ENCODE results near the gene BMP7. TPM values are rescaled to one million over a fixed set of nuclear protein-coding genes. Genes with fewer than 3 reads are reported as not detected.

BMP7 gene
- total and polyA plus RNA-seq, 2 of the 8 experiments (the other 6 are each of a cell fraction or from before 2014, with no cell fraction given): 9.2 to 14.7 TPM

Small RNA genes lying within 50 kb of the gene (small RNA-seq; reads per million reads assigned to genes)
- not detected for gene RF00019 (ENCODE audit: insufficient read depth)

Other genes starting within 250 kb of the BMP7 start
- gene SPO11, start 63.2 kb upstream of the BMP7 start, total RNA-seq (2021; fragmentation: NEBNext Ultra II Directional; extraction: Animal tissue kit (Norgen Biotek cat#: 25700)): not detected in 2 replicates
- gene SPO11, start 63.2 kb upstream of the BMP7 start, polyA plus RNA-seq (2011; rRNA removed): not detected in 2 replicates
- gene RAE1, start 84.6 kb upstream of the BMP7 start, total RNA-seq (2021; fragmentation: NEBNext Ultra II Directional; extraction: Animal tissue kit (Norgen Biotek cat#: 25700)): 33.0 and 35.9 TPM in 2 replicates
- 44.9 and 58.8 TPM in 2 replicates for gene RAE1, start 84.6 kb upstream of the BMP7 start, polyA plus RNA-seq (2011; rRNA removed)
- gene RBM38, start 124.8 kb upstream of the BMP7 start, total RNA-seq (2021; fragmentation: NEBNext Ultra II Directional; extraction: Animal tissue kit (Norgen Biotek cat#: 25700)): 57.7 and 60.1 TPM in 2 replicates
- 109 and 131 TPM in 2 replicates for gene RBM38, start 124.8 kb upstream of the BMP7 start, polyA plus RNA-seq (2011; rRNA removed)

Measured in H1 (cell line).